ENCODE results near the gene MUC20. TPM values are rescaled to one million over a fixed set of nuclear protein-coding genes. Genes with fewer than 3 reads are reported as not detected.

Gene MUC20
- total and polyA plus RNA-seq, 2 donors (not counting 1 experiment from before 2014, with no cell fraction given) = 0.54 to 0.66 TPM

- H4K20me1 ChIP-seq (ENCODE audit: control insufficient read depth, extremely low read depth, insufficient read depth, low read length) = no peaks in the 10 kb centered on the region
- no peaks in the 10 kb centered on the region for H3K79me2 ChIP-seq (ENCODE audit: control insufficient read depth, insufficient read depth, low read length)
- peaks cover 18% of the 10 kb centered on the region for H3K27me3 ChIP-seq (ENCODE audit: control insufficient read depth, insufficient read depth, low read length)
- no peak for DNase-seq (ENCODE audit: low read depth in 2 of 2)
- H3K4me1 ChIP-seq (ENCODE audit: control insufficient read depth, extremely low read depth, insufficient read depth, low read length) = no peaks in the 10 kb centered on the region
- H3K27ac ChIP-seq (ENCODE audit: insufficient read depth, low read length) = no peak overlapping the region
- H3K9me3 ChIP-seq (ENCODE audit: control insufficient read depth, insufficient read depth, low read depth, low read length) = no peaks in the 10 kb centered on the region
- H3K36me3 ChIP-seq (ENCODE audit: control insufficient read depth, insufficient read depth, low read length) = no peaks in the 10 kb centered on the region
- TF ChIP-seq CTCF (conservative IDR thresholded peaks at IDR 0.05 in 1 of 2, IDR thresholded peaks at IDR 0.05 in 1 of 2; ENCODE audit: low read depth in 1 of 2, low read length in 2 of 2) (no peak), EZH2 (IDR thresholded peaks at IDR 0.05; ENCODE audit: low read length, missing control alignments) (no peak)
- H3K4me2 ChIP-seq (ENCODE audit: extremely low read depth, insufficient read depth, low read length) = no peak overlapping the region
- H3K4me3 ChIP-seq (replicated peaks in 1 of 4; ENCODE audit: control extremely low read depth in 1 of 4, insufficient read depth in 1 of 4, low read depth in 3 of 4, low read length in 4 of 4) = no peak overlapping the region
- no peak overlapping the region for H2AFZ ChIP-seq (ENCODE audit: low read length)
- no peak overlapping the region for H3K9ac ChIP-seq (ENCODE audit: insufficient read depth, low read length)
These were observed 32.0 kb downstream of the MUC20 start for GRCh38 chr3:195752546-195753331.

GRCh38 chr3:195753581-195753980 lies 32.8 kb downstream of the MUC20 start:
- no peak for DNase-seq (ENCODE audit: low read depth in 2 of 2)
- Histone ChIP-seq H3K36me3 (ENCODE audit: control insufficient read depth, insufficient read depth, low read length) (no peaks in the 10 kb centered on the region), H3K4me3 (replicated peaks in 1 of 4; ENCODE audit: control extremely low read depth in 1 of 4, insufficient read depth in 1 of 4, low read depth in 3 of 4, low read length in 4 of 4) (no peak overlapping the region), H3K9ac (ENCODE audit: insufficient read depth, low read length) (no peak overlapping the region), H3K27ac (ENCODE audit: insufficient read depth, low read length) (no peak overlapping the region), H3K27me3 (ENCODE audit: control insufficient read depth, insufficient read depth, low read length) (peaks cover 16% of the 10 kb centered on the region), H3K4me2 (ENCODE audit: extremely low read depth, insufficient read depth, low read length) (no peak overlapping the region), H3K4me1 (ENCODE audit: control insufficient read depth, extremely low read depth, insufficient read depth, low read length) (no peaks in the 10 kb centered on the region), H4K20me1 (ENCODE audit: control insufficient read depth, extremely low read depth, insufficient read depth, low read length) (no peaks in the 10 kb centered on the region), H3K79me2 (ENCODE audit: control insufficient read depth, insufficient read depth, low read length) (no peaks in the 10 kb centered on the region), H2AFZ (ENCODE audit: low read length) (no peak overlapping the region), H3K9me3 (ENCODE audit: control insufficient read depth, insufficient read depth, low read depth, low read length) (no peaks in the 10 kb centered on the region)
- TF ChIP-seq CTCF (conservative IDR thresholded peaks at IDR 0.05 in 1 of 2, IDR thresholded peaks at IDR 0.05 in 1 of 2; ENCODE audit: low read depth in 1 of 2, low read length in 2 of 2) (no peak), EZH2 (IDR thresholded peaks at IDR 0.05; ENCODE audit: low read length, missing control alignments) (no peak)

- Histone ChIP-seq H3K4me2 (ENCODE audit: extremely low read depth, insufficient read depth, low read length) (no peak overlapping the region), H3K27me3 (ENCODE audit: control insufficient read depth, insufficient read depth, low read length) (peaks cover 12% of the 10 kb centered on the region), H3K4me3 (replicated peaks in 1 of 4; ENCODE audit: control extremely low read depth in 1 of 4, insufficient read depth in 1 of 4, low read depth in 3 of 4, low read length in 4 of 4) (no peak overlapping the region), H3K4me1 (ENCODE audit: control insufficient read depth, extremely low read depth, insufficient read depth, low read length) (no peaks in the 10 kb centered on the region), H3K27ac (ENCODE audit: insufficient read depth, low read length) (no peak overlapping the region), H3K36me3 (ENCODE audit: control insufficient read depth, insufficient read depth, low read length) (no peaks in the 10 kb centered on the region), H3K9me3 (ENCODE audit: control insufficient read depth, insufficient read depth, low read depth, low read length) (no peaks in the 10 kb centered on the region), H3K79me2 (ENCODE audit: control insufficient read depth, insufficient read depth, low read length) (no peaks in the 10 kb centered on the region), H2AFZ (ENCODE audit: low read length) (no peak overlapping the region), H3K9ac (ENCODE audit: insufficient read depth, low read length) (no peak overlapping the region), H4K20me1 (ENCODE audit: control insufficient read depth, extremely low read depth, insufficient read depth, low read length) (no peaks in the 10 kb centered on the region)
- TF ChIP-seq CTCF (conservative IDR thresholded peaks at IDR 0.05 in 1 of 2, IDR thresholded peaks at IDR 0.05 in 1 of 2; ENCODE audit: low read depth in 1 of 2, low read length in 2 of 2) (no peak), EZH2 (IDR thresholded peaks at IDR 0.05; ENCODE audit: low read length, missing control alignments) (no peak)
- no peak for DNase-seq (ENCODE audit: low read depth in 2 of 2)
These were observed 33.4 kb downstream of the MUC20 start for GRCh38 chr3:195754141-195754540.
